Endometrial microvascular endothelial cells (primary cell): ENCODE measurements around the gene RASA4B. TPM values are rescaled to one million over a fixed set of nuclear protein-coding genes. Genes with fewer than 3 reads are reported as not detected.
"Not testable (repeated sequence)": the region's sequence is repeated elsewhere in the genome, so short reads cannot be mapped to it uniquely, and the experiment has no call there.

Experiments used
- in situ Hi-C: cut with HindIII; loops from 2 replicates; pipeline ENCODE4 v1.10.0; 2017; ENCODE audit warnings: low sequenced_read_pairs, low pct_unique_long_range_greater_than_20kb; ENCODE audit errors: inconsistent ontology term
- total RNA-seq: library from RNA; depleted of rRNA; stranded (reverse); fragments of >200 nt; gene quantifications from one replicate; pipeline ENCODE4 v1.2.3, GENCODE V29; 2015; ENCODE audit errors: inconsistent ontology term

The RASA4B gene
- total RNA-seq, 1 donor from 2014 or later = 2.7 TPM

- in situ Hi-C loops = not testable (repeated sequence)
Measured at GRCh38 chr7:102514881-102515721, 2.5 kb downstream of the RASA4B start.

DNA sequence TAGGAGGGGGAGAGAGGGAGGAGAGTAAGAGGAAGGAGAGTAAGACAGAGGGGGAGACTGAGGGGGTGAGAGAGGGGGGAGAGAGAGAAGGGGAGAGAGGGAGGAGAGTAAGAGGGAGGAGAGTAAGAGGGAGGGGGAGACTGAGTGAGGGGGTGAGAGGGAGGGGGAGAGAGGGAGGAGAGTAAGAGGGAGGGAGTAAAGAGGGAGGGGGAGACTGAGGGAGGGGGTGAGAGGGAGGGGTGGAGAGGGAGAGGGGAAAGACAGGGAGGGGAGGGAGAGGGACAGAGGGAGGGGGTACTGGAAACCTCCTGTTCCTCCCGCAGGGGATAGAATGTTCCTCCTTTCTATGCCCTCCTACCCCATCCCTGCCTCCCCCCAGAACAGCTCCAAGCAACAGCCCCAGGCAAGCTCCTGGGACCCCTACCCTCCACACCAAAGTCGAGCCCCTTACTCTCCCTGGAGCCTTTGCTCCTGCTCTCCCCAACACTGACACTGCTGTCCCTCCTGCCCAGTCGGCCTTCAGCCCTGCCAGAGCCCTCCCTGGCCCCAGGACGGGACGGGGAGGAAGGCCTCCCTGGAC is 4.8 kb downstream of the RASA4B start:
- in situ Hi-C loops = not testable (repeated sequence)

GRCh38 chr7:102511860-102512522 is 5.6 kb downstream of the RASA4B start:
- in situ Hi-C loops = not testable (repeated sequence)

DNA sequence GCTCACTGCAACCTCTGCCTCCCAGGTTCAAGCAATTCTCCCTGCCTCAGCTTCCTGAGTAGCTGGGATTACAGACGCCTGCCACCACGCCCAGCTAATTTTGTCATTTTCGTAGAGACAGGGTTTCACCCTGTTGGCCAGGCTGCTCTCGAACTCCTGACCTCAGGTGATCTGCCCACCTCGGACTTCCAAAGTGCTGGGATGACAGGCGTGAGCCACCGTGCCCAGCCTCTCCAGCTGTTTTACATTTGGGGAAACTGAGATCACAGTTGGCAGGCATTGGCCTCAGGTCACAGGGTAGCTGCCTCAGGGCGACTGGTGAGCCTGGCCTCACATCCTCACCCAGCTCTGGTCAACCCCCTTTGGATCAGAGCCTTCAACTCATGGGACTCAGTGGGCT is 7.0 kb downstream of the RASA4B start:
- in situ Hi-C loops = not testable (repeated sequence)

DNA sequence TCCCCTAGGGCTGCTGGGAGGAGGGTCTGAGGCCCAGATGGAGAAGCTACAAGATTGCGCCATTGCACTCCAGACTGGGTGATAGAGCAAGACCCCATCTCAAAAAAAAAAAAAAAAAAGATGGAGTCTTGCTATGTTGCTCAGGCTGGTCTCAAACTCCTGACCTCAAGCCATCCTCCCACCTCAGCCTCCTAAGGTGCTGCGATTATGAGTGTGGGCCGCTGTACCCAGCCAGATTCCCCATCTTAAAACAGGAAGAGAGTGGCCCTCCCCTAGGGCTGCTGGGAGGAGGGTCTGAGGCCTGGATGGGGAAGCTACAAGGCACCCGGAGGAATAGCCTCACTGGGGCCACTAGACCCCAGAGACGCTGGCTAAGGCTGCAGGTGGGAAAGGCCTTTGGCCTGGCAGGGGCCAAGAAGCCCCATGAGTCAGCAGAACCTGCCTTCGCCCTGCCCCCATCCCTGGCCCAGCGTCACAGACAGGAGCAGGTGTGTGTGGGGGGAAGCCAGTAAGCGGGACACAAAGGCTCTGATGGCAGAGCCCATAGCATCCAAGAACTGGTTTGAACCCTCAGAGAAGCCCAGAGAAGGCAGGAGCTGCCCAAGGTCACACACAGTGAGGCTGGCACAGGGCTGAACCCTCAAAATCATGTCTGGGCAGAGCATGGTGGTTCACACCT is 10.0 kb downstream of the RASA4B start:
- in situ Hi-C loops = not testable (repeated sequence)

- in situ Hi-C loops = not testable (repeated sequence)
Measured at GRCh38 chr7:102505298-102506185, 12.0 kb downstream of the RASA4B start.

DNA sequence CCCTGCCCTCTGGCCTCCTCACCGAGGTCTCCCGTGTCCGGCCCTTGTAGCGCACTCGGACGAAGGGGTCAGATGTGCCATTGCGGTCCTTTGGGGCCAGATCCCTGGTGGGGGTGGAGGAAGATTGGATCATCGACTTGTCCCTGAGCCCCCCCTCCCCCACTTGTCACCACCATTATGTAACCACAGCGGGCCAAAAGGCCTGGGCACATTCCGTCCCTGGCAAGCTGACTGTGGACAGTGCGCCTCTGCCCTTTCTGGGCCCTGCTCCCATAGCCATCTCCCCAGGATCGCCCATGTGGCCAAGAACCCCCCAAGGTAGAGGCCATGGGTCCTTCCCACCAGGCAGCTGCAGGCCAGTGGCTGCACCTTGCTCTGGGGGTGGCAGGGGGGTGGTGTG is 14.4 kb downstream of the RASA4B start:
- in situ Hi-C loops = not testable (repeated sequence)

DNA sequence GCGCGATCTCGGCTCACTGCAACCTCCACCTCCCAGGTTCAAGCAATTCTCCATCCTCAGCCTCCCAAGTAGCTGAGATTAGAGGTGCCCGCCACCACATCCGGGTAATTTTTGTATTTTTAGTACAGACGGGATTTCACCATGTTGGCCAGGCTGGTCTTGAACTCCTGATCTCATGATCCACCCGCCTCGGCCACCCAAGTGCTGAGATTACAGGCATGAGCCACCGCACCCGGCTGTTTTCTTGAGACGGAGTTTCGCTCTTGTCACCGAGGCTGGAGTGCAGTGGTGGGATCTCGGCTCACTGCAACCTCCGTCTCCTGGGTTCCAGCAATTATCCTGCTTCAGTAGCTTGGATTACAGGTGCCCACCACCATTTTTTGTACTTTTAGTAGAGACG is 19.3 kb downstream of the RASA4B start:
- in situ Hi-C loops = not testable (repeated sequence)

GRCh38 chr7:102497308-102497707 is 20.3 kb downstream of the RASA4B start:
- in situ Hi-C loops = not testable (repeated sequence)

GRCh38 chr7:102496861-102497260 is 20.7 kb downstream of the RASA4B start:
- in situ Hi-C loops = not testable (repeated sequence)

DNA sequence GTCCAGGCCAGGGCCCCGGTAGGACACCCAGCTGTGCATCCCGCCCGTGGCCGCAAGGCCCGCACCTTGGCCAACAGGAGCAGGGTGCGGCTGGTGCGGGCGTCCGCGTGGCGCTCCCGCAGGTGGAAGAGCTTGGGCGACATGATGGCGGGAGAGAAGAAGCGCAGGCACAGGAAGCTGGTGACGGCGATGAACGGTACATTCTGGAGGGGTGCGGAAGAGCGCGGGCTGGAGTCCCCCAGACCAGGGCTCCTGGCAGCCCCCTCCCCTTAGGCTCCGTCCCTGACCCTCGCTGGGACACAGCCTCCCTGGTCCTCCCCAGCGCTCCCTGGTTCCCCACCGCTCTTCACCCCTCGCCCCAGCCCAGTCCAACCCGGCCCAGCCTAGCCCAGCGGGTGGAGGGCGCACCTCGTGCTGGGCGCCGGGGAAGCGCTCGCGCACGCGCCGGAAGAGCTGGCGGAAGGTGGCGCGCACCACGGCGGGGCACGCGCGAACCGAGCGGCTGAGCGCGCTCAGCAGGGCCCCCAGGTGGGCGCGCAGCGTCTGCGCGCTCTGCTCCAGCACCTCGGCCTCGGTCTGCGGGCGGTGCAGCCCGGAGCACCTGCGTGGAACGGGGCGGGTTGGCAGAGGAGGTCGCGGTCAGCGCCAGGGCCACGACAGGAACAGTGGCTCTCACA is 23.0 kb downstream of the RASA4B start:
- in situ Hi-C loops = not testable (repeated sequence)

GRCh38 chr7:102494026-102494425 is 23.6 kb downstream of the RASA4B start:
- in situ Hi-C loops = not testable (repeated sequence)

GRCh38 chr7:102493220-102493935 is 24.2 kb downstream of the RASA4B start:
- in situ Hi-C loops = not testable (repeated sequence)

- in situ Hi-C loops = not testable (repeated sequence)
Measured at GRCh38 chr7:102490529-102491075, 27.0 kb downstream of the RASA4B start.

DNA sequence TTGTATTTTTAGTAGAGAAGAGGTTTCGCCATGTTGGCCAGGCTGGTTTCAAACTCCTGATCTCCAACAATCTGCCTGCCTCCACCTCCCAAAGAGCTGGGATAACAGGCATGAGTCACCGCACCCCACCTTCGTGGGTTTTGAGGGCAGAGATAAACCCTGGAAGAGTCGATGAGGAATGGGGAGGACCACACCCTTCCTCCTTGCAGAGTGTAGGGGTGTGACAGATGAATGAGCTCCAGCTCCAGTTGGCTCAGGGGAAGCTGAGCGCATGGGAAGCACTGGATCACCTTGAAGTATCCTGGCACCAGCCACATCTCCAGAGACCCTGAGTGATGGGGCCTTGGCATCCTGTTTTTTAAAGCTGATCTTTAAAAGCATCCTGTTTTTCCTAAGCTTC is 33.3 kb downstream of the RASA4B start:
- in situ Hi-C loops = not testable (repeated sequence)

- in situ Hi-C loops = not testable (repeated sequence)
Measured at GRCh38 chr7:102481962-102482361, 35.6 kb downstream of the RASA4B start.
